Loucy (cell line): ENCODE measurements around the gene BRMS1.

ENCODE experiments used
- CTCF ChIP-seq: fragments of 200-600 bp; sonication (generic); conservative IDR thresholded peaks from 2 replicates; pipeline ENCODE4 v1.5.1; 2014; ENCODE audit warnings: mild to moderate bottlenecking, antibody characterized with exemption, low read length
- EZH2phosphoT487 ChIP-seq: fragments of 200-600 bp; IDR thresholded peaks from 2 replicates; pipeline ENCODE4 v1.6.1; 2018; ENCODE audit warnings: antibody characterized with exemption, mild to moderate bottlenecking, moderate library complexity, borderline replicate concordance

GRCh38 chr11:66291706-66292542 is 53.0 kb downstream of the BRMS1 start, which contains the start of gene TMEM151A:
- no peak for TF ChIP-seq CTCF
- no peak for TF ChIP-seq EZH2phosphoT487
